ENCODE data around the gene IFITM10. TPM values are rescaled to one million over a fixed set of nuclear protein-coding genes. Genes with fewer than 3 reads are reported as not detected.

The IFITM10 gene
- total RNA-seq, 1 experiment from 2014 or later: 0.59 TPM

- Histone ChIP-seq H4K8ac (replicated peaks; ENCODE audit: insufficient read length, low read depth, low read length) (no peak overlapping the region), H2BK120ac (ENCODE audit: low read depth, low read length, poor library complexity, severe bottlenecking) (no peak overlapping the region), H4K5ac (ENCODE audit: insufficient read length, low read depth, low read length) (no peak overlapping the region), H3K23me2 (ENCODE audit: insufficient read length, low read depth, low read length, poor library complexity, severe bottlenecking) (no peaks in the 10 kb centered on the region), H3K9ac (ENCODE audit: extremely low read depth, insufficient read length, low read length) (no peak overlapping the region), H2AK5ac (ENCODE audit: insufficient read length, low read length) (no peak overlapping the region), H3K56ac (ENCODE audit: insufficient read length, low read depth, low read length) (no peak overlapping the region), H3K4ac (ENCODE audit: low read depth, low read length) (no peak overlapping the region), H3K4me2 (ENCODE audit: insufficient read depth, insufficient read length, low read length) (no peak overlapping the region), H3K79me2 (ENCODE audit: insufficient read depth, low read length) (no peaks in the 10 kb centered on the region), H3K4me1 (ENCODE audit: insufficient read depth, low read length) (no peaks in the 10 kb centered on the region), H3T11ph (ENCODE audit: low read length) (no peak overlapping the region), H3K14ac (ENCODE audit: insufficient read depth, low read length) (no peak overlapping the region), H3K18ac (ENCODE audit: insufficient read length, low read depth, low read length) (no peak overlapping the region), H2BK5ac (ENCODE audit: insufficient read length, low read length) (no peak overlapping the region), H2BK12ac (ENCODE audit: insufficient read length, low read depth, low read length) (no peak overlapping the region), H4K20me1 (ENCODE audit: control insufficient read depth, insufficient read depth, insufficient read length) (no peaks in the 10 kb centered on the region), H3K9me3 (ENCODE audit: control insufficient read depth, low read depth, low read length) (no peaks in the 10 kb centered on the region), H3K79me1 (ENCODE audit: insufficient read depth, low read depth, low read length, poor library complexity, severe bottlenecking) (no peaks in the 10 kb centered on the region), H3K23ac (ENCODE audit: insufficient read length, low read depth, low read length) (no peak overlapping the region), H2AFZ (ENCODE audit: low read length) (no peak overlapping the region), H2BK15ac (ENCODE audit: low read depth, low read length) (no peak overlapping the region), H3K27ac (ENCODE audit: insufficient read length, low read depth, low read length) (no peak overlapping the region), H2BK20ac (ENCODE audit: low read depth, low read length, poor library complexity, severe bottlenecking) (no peak overlapping the region), H4K91ac (ENCODE audit: insufficient read length, low read depth, low read length) (no peak overlapping the region), H3K27me3 (ENCODE audit: insufficient read depth, low read length) (no peaks in the 10 kb centered on the region)
- peaks cover 3 to 20% (median 17%) of the 10 kb centered on the region in 3 experiments; a peak in 6 of 7 replicates for H3K36me3 Mint-ChIP-seq (ENCODE audit: insufficient read depth in 1 of 3, low read depth in 3 of 3)
- DNase-seq: no peak
- peaks cover 3 to 6% of the 10 kb centered on the region in 2 experiments for H3K4me1 Mint-ChIP-seq
- TF ChIP-seq CTCF (conservative IDR thresholded peaks at IDR 0.05): no peak
- H3K27me3 Mint-ChIP-seq (ENCODE audit: low read depth): peaks cover 3% of the 10 kb centered on the region
- whole genome bisulfite sequencing (ENCODE audit: extremely low coverage, insufficient read length, low lambda C conversion rate): no CpG with 5 or more reads among the region's 9 CpGs
- H3K9me3 Mint-ChIP-seq: no peaks in the 10 kb centered on the region
- H3K27ac Mint-ChIP-seq: no peak overlapping the region
- H3K4me3 Mint-ChIP-seq: no peak overlapping the region
These were observed 4.9 kb upstream of the IFITM10 start for GRCh38 chr11:1755344-1755691.

Data from H9 (cell line).